ENCODE data around the gene DEDD2.

GRCh38 chr19:42216653-42217519, 591 bp downstream of the DEDD2 start:
- TF ChIP-seq POLR2A (IDR thresholded peaks at IDR 0.05; ENCODE audit: low read length) = no peak
- no peak for TF ChIP-seq GATA1 (IDR thresholded peaks at IDR 0.05; ENCODE audit: low read depth, low read length)

Measured in erythroblast (primary cell).